Measurements from ENCODE around the gene BLOC1S5.

Gene BLOC1S5

GRCh38 chr6:8063761-8064637, at the start of gene BLOC1S5:
Gene BLOC1S5 (minus strand): TSS chr6:8064389. CDS start chr6:8064376, 13 bp downstream.
- DNase-seq (ENCODE audit: insufficient read length, low spot score): no peak
- no peak for FAIRE-seq
- TF ChIP-seq CTCF (IDR thresholded peaks at IDR 0.05; ENCODE audit: insufficient read depth, missing control alignments): no peak

- no peak for FAIRE-seq
- no peak for TF ChIP-seq CTCF (IDR thresholded peaks at IDR 0.05; ENCODE audit: insufficient read depth, missing control alignments)
- no peak for DNase-seq (ENCODE audit: insufficient read length, low spot score)
Measured at GRCh38 chr6:8113131-8113654, 49.0 kb upstream of the BLOC1S5 start.

GRCh38 chr6:8110725-8111124, 46.5 kb upstream of the BLOC1S5 start:
- FAIRE-seq (no peak), DNase-seq (ENCODE audit: insufficient read length, low spot score) (no peak)
- no peak for TF ChIP-seq CTCF (IDR thresholded peaks at IDR 0.05; ENCODE audit: insufficient read depth, missing control alignments)

GRCh38 chr6:8110117-8110721, 46.0 kb upstream of the BLOC1S5 start:
- DNase-seq (ENCODE audit: insufficient read length, low spot score) (no peak), FAIRE-seq (no peak)
- no peak for TF ChIP-seq CTCF (IDR thresholded peaks at IDR 0.05; ENCODE audit: insufficient read depth, missing control alignments)

GRCh38 chr6:8108759-8109539, 44.8 kb upstream of the BLOC1S5 start:
- no peak for FAIRE-seq
- no peak for DNase-seq (ENCODE audit: insufficient read length, low spot score)
- TF ChIP-seq CTCF (IDR thresholded peaks at IDR 0.05; ENCODE audit: insufficient read depth, missing control alignments): no peak

GRCh38 chr6:8108031-8108660, 44.0 kb upstream of the BLOC1S5 start:
- no peak for TF ChIP-seq CTCF (IDR thresholded peaks at IDR 0.05; ENCODE audit: insufficient read depth, missing control alignments)
- FAIRE-seq: no peak
- no peak for DNase-seq (ENCODE audit: insufficient read length, low spot score)
